ENCODE measurements around the gene ABTB2.

GRCh38 chr11:34364102-34364501 is 6.3 kb upstream of the ABTB2 start:
- TF ChIP-seq CTCF (IDR thresholded peaks at IDR 0.05) (no peak), POLR2A (IDR thresholded peaks at IDR 0.05) (no peak)

All from esophagus squamous epithelium (tissue), 4 donors.